NT2/D1 (cell line): ENCODE results near the gene SEC24C.
"Not testable (repeated sequence)": the region's sequence is repeated elsewhere in the genome, so short reads cannot be mapped to it uniquely, and the experiment has no call there.

Source experiments
- DNase-seq: peaks from one replicate; pipeline ENCODE4 v3.0.0-alpha.2; 2011; ENCODE audit warnings: low read depth, low spot score
- H3K27me3 ChIP-seq: 2 replicates; pipeline ENCODE4 v1.6.0; 2011; ENCODE audit warnings: mild to moderate bottlenecking; ENCODE audit not compliant: insufficient read length, insufficient read depth
- H3K36me3 ChIP-seq: 2 replicates; pipeline ENCODE4 v1.6.1; 2011; ENCODE audit warnings: mild to moderate bottlenecking, low read length, mixed read lengths; ENCODE audit not compliant: insufficient read depth, insufficient read length
- H3K4me1 ChIP-seq: 2 replicates; pipeline ENCODE4 v1.5.1; 2011; ENCODE audit not compliant: insufficient read depth, insufficient read length
- H3K4me3 ChIP-seq: 2 replicates; pipeline ENCODE4 v1.5.1; 2011; ENCODE audit warnings: low read depth; ENCODE audit not compliant: insufficient read length
- H3K9ac ChIP-seq: 2 replicates; pipeline ENCODE4 v1.6.0; 2011; ENCODE audit warnings: low read depth; ENCODE audit not compliant: insufficient read length
- H3K9me3 ChIP-seq: 2 replicates; pipeline ENCODE4 v1.5.1; 2011; ENCODE audit warnings: mild to moderate bottlenecking, low read length; ENCODE audit not compliant: insufficient read depth
- SUZ12 ChIP-seq: IDR thresholded peaks from 2 replicates; pipeline ENCODE4 v1.6.1; 2011; ENCODE audit not compliant: insufficient read length, insufficient read depth; ENCODE audit errors: extremely low read depth
- YY1 ChIP-seq: IDR thresholded peaks from 2 replicates; pipeline ENCODE4 v1.6.1; 2011; ENCODE audit not compliant: insufficient read length, insufficient read depth
- ZNF274 ChIP-seq: IDR thresholded peaks from 2 replicates; pipeline ENCODE4 v1.6.1; 2011; ENCODE audit warnings: mild to moderate bottlenecking, low read depth, low read length

Gene SEC24C

GRCh38 chr10:73714483-73714882 is 29.7 kb upstream of the SEC24C start:
- not testable (repeated sequence) for H3K4me3 ChIP-seq, H3K4me1 ChIP-seq, H3K27me3 ChIP-seq, H3K9me3 ChIP-seq, DNase-seq, H3K9ac ChIP-seq
- H3K36me3 ChIP-seq: peaks cover 35% of the 10 kb centered on the region

- not testable (repeated sequence) for H3K9ac ChIP-seq, DNase-seq, H3K27me3 ChIP-seq, H3K4me3 ChIP-seq, H3K4me1 ChIP-seq, H3K9me3 ChIP-seq
- peaks cover 39% of the 10 kb centered on the region for H3K36me3 ChIP-seq
These were observed 28.7 kb upstream of the SEC24C start for GRCh38 chr10:73715179-73716156.

- no peak for DNase-seq
- Histone ChIP-seq H3K4me3 (no peak overlapping the region), H3K4me1 (no peaks in the 10 kb centered on the region), H3K9ac (no peak overlapping the region), H3K36me3 (peaks cover 44% of the 10 kb centered on the region), H3K9me3 (no peaks in the 10 kb centered on the region), H3K27me3 (no peaks in the 10 kb centered on the region)
- no peak for TF ChIP-seq YY1
- TF ChIP-seq ZNF274: no peak
- no peak for TF ChIP-seq SUZ12
These were observed 27.9 kb upstream of the SEC24C start for GRCh38 chr10:73716251-73716650.

GRCh38 chr10:73717556-73717955 is 26.6 kb upstream of the SEC24C start:
- TF ChIP-seq ZNF274 (no peak), SUZ12 (no peak), YY1 (no peak)
- no peaks in the 10 kb centered on the region for H3K9me3 ChIP-seq
- H3K4me1 ChIP-seq: no peaks in the 10 kb centered on the region
- no peak overlapping the region for H3K9ac ChIP-seq
- no peaks in the 10 kb centered on the region for H3K27me3 ChIP-seq
- DNase-seq: no peak
- H3K36me3 ChIP-seq: peaks cover 51% of the 10 kb centered on the region
- H3K4me3 ChIP-seq: no peak overlapping the region

GRCh38 chr10:73720561-73720960 is 23.6 kb upstream of the SEC24C start:
- not testable (repeated sequence) for DNase-seq, H3K9me3 ChIP-seq, H3K27me3 ChIP-seq, H3K4me1 ChIP-seq, H3K9ac ChIP-seq, H3K4me3 ChIP-seq
- H3K36me3 ChIP-seq: peaks cover 51% of the 10 kb centered on the region

- Histone ChIP-seq H3K27me3 (no peaks in the 10 kb centered on the region), H3K4me3 (no peak overlapping the region), H3K9ac (no peak overlapping the region), H3K36me3 (peaks cover 42% of the 10 kb centered on the region), H3K4me1 (no peaks in the 10 kb centered on the region), H3K9me3 (no peaks in the 10 kb centered on the region)
- DNase-seq: no peak
- TF ChIP-seq ZNF274 (no peak), YY1 (no peak), SUZ12 (no peak)
These were observed 20.7 kb upstream of the SEC24C start for GRCh38 chr10:73723516-73723915.

- Histone ChIP-seq H3K36me3 (peaks cover 41% of the 10 kb centered on the region), H3K4me3 (peak overlapping the region; percentile 90), H3K9ac (peak overlapping the region; percentile 91)
- H3K27me3 ChIP-seq, H3K9me3 ChIP-seq, H3K4me1 ChIP-seq, DNase-seq: not testable (repeated sequence)
These were observed 14.4 kb upstream of the SEC24C start for GRCh38 chr10:73729781-73730152.
